Measurements from ENCODE around the gene CRTC1. TPM values are rescaled to one million over a fixed set of nuclear protein-coding genes. Genes with fewer than 3 reads are reported as not detected.

CRTC1 gene
- total and polyA plus RNA-seq, 4 donors = 1.5 to 3.5 (median 1.9) TPM

- TF ChIP-seq CTCF (IDR thresholded peaks at IDR 0.05; ENCODE audit: low read depth, low read length, missing input control) (no peak), SP1 (IDR thresholded peaks at IDR 0.05) (no peak), EGR1 (IDR thresholded peaks at IDR 0.05; ENCODE audit: low read depth in 2 of 2) (no peak), HNF4A (conservative IDR thresholded peaks at IDR 0.05) (no peak), FOXA1 (IDR thresholded peaks at IDR 0.05) (no peak), NR2F2 (IDR thresholded peaks at IDR 0.05) (no peak), RXRA (IDR thresholded peaks at IDR 0.05) (no peak), GABPA (IDR thresholded peaks at IDR 0.05 in 1 of 2, conservative IDR thresholded peaks at IDR 0.05 in 1 of 2) (no peak), ATF3 (IDR thresholded peaks at IDR 0.05) (no peak)
These were observed 25.2 kb downstream of the CRTC1 start (continued) for GRCh38 chr19:18708452-18709231.

GRCh38 chr19:18709546-18709945 lies 26.1 kb downstream of the CRTC1 start:
- Histone ChIP-seq H3K36me3 (ENCODE audit: control insufficient read depth in 4 of 4, insufficient read depth in 3 of 4, low read depth in 1 of 4, low read length in 3 of 4) (no peaks in the 10 kb centered on the region), H3K4me1 (ENCODE audit: control insufficient read depth in 4 of 4, insufficient read depth in 4 of 4, low read length in 3 of 4) (peaks cover 2 to 8% (median 6%) of the 10 kb centered on the region in 4 donors), H3K4me3 (ENCODE audit: low read depth in 1 of 3, low read length in 3 of 3) (no peak overlapping the region), H3K9ac (ENCODE audit: low read depth in 1 of 2, low read length in 2 of 2) (no peak overlapping the region), H3K9me3 (ENCODE audit: control insufficient read depth in 4 of 4, low read length in 3 of 4) (no peaks in the 10 kb centered on the region), H3K27ac (ENCODE audit: low read depth in 1 of 2, low read length in 2 of 2) (no peak overlapping the region), H3K27me3 (ENCODE audit: control insufficient read depth in 4 of 4, insufficient read depth in 4 of 4, low read length in 3 of 4) (no peaks in the 10 kb centered on the region)
- WGBS = 94% methylated on average over 10 of the region's 10 CpGs
- no peak for DNase-seq (ENCODE audit: low spot score)
- TF ChIP-seq JUND (IDR thresholded peaks at IDR 0.05) (no peak), ZBTB33 (IDR thresholded peaks at IDR 0.05) (no peak), RXRA (IDR thresholded peaks at IDR 0.05) (no peak), CTCF (IDR thresholded peaks at IDR 0.05; ENCODE audit: low read depth, low read length, missing input control) (no peak), MAX (IDR thresholded peaks at IDR 0.05) (no peak), HNF4A (conservative IDR thresholded peaks at IDR 0.05) (no peak), FOXA1 (IDR thresholded peaks at IDR 0.05) (no peak), HNF4G (IDR thresholded peaks at IDR 0.05) (no peak), YY1 (IDR thresholded peaks at IDR 0.05) (no peak)

Measured in liver (tissue), 9 donors.